ENCODE measurements around the gene ZCWPW2.

ZCWPW2 gene

DNA sequence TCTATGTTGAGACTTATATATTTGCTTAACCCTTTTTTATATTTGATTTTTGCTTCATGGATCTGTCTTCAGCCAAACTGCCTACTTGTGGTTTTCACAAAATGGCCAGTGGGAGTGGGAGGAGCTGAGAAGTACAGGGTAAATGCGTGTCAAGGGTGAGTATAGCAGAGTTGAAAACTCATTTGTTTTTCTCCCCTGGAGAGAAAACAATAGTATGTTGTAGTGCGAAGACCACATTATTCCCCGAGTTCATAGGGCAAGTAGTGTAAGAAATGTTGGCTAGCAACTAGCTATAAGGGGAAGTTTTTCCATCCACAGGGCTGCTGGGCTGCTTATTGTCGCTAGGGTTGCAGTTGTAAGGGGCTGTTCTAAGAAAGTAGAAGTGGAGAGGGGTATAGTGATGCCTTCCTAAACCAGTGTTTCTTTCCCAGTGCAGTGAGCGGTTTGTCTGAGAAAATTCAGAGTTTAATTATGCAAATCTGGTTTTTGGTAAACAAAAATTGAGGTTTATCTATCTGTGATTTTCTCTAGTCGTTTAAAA is 153.9 kb downstream of the ZCWPW2 start:
- TF ChIP-seq, protein P1, sequence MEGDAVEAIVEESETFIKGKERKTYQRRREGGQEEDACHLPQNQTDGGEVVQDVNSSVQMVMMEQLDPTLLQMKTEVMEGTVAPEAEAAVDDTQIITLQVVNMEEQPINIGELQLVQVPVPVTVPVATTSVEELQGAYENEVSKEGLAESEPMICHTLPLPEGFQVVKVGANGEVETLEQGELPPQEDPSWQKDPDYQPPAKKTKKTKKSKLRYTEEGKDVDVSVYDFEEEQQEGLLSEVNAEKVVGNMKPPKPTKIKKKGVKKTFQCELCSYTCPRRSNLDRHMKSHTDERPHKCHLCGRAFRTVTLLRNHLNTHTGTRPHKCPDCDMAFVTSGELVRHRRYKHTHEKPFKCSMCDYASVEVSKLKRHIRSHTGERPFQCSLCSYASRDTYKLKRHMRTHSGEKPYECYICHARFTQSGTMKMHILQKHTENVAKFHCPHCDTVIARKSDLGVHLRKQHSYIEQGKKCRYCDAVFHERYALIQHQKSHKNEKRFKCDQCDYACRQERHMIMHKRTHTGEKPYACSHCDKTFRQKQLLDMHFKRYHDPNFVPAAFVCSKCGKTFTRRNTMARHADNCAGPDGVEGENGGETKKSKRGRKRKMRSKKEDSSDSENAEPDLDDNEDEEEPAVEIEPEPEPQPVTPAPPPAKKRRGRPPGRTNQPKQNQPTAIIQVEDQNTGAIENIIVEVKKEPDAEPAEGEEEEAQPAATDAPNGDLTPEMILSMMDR (IDR thresholded peaks at IDR 0.05; ENCODE audit: control insufficient read depth, insufficient read depth, low read depth, low read length, missing control alignments): no peak
- H3K4me3 ChIP-seq (ENCODE audit: control insufficient read depth, low read depth, low read length): no peak overlapping the region
- DNase-seq (ENCODE audit: low read depth): no peak

- TF ChIP-seq, protein P1 (IDR thresholded peaks at IDR 0.05; ENCODE audit: control insufficient read depth, insufficient read depth, low read depth, low read length, missing control alignments): no peak
- H3K4me3 ChIP-seq (ENCODE audit: control insufficient read depth, low read depth, low read length): no peak overlapping the region
- DNase-seq (ENCODE audit: low read depth): no peak
These were observed 156.5 kb downstream of the ZCWPW2 start for GRCh38 chr3:28504976-28505375.

DNA sequence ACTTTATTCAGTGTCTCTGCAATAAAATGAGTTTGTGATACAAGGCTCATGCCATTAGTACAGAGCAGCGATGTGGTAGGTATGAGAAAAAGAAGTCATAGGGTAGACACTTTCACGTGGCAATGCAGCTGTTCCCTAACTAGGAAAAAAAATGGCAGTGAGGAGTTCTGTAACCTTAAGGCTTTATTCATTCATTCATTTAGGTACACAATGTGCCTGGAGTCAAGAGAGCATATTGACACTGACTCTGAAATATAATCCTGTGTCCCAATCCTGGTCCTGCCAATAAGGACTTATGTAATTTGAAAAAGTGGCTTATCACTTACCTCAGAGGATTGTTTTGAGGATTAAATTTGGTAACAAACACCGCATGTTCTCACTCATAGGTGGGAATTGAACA is 173.1 kb downstream of the ZCWPW2 start:
- TF ChIP-seq, protein P1 (IDR thresholded peaks at IDR 0.05; ENCODE audit: control insufficient read depth, insufficient read depth, low read depth, low read length, missing control alignments): no peak
- DNase-seq (ENCODE audit: low read depth): no peak

DNA sequence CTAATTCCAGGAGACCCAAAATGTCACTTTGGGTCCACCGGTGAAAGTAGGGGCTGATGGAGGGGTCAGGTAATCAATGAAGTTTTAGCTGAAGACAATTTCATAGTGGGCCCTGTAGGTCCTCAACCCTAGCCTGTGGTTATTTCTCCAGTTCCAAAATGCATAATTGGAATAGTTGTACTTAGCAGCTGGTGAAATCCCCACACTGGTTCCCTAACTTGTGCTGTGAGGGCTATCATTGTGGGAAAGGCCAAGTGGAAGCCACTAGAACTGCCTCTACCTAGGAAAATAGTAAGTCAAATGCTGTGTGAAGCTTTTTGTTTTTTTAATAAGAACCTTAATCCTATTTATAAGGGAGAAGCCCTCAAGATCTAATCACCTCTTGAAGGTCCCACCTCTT is 193.8 kb downstream of the ZCWPW2 start:
- H3K4me3 ChIP-seq (ENCODE audit: control insufficient read depth, low read depth, low read length): no peak overlapping the region
- TF ChIP-seq, protein P1 (IDR thresholded peaks at IDR 0.05; ENCODE audit: control insufficient read depth, insufficient read depth, low read depth, low read length, missing control alignments): no peak
- no peak for DNase-seq (ENCODE audit: low read depth)

More for the DNA sequence above, 173.1 kb downstream of the ZCWPW2 start:
- H3K4me3 ChIP-seq (ENCODE audit: control insufficient read depth, low read depth, low read length): no peak overlapping the region

GRCh38 chr3:28544236-28544635 is 195.7 kb downstream of the ZCWPW2 start:
- TF ChIP-seq, protein P1 (IDR thresholded peaks at IDR 0.05; ENCODE audit: control insufficient read depth, insufficient read depth, low read depth, low read length, missing control alignments): no peak
- H3K4me3 ChIP-seq (ENCODE audit: control insufficient read depth, low read depth, low read length): no peak overlapping the region
- DNase-seq (ENCODE audit: low read depth): no peak

DNA sequence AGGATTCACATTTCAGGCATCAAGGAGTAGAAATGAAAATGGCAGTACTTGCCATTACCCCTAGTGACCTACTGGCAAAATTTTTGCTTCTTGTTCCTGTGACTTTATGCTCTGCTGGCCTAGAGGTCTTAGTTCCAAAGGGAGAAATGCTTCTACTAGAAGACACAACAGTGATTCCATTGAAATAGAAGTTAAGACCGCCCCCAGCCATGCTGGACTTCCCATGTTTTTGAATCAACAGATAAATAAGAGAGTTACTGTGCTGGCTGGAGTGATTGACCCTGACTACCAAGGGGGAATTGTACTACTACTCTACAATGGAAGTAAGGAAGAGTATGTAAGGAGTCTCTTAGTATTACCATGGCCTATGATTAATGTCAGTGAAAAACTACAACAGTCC is 196.3 kb downstream of the ZCWPW2 start:
- no peak for DNase-seq (ENCODE audit: low read depth)
- no peak overlapping the region for H3K4me3 ChIP-seq (ENCODE audit: control insufficient read depth, low read depth, low read length)
- TF ChIP-seq, protein P1 (IDR thresholded peaks at IDR 0.05; ENCODE audit: control insufficient read depth, insufficient read depth, low read depth, low read length, missing control alignments): no peak

GRCh38 chr3:28547677-28548076 is 199.2 kb downstream of the ZCWPW2 start:
- no peak overlapping the region for H3K4me3 ChIP-seq (ENCODE audit: control insufficient read depth, low read depth, low read length)
- TF ChIP-seq, protein P1 (IDR thresholded peaks at IDR 0.05; ENCODE audit: control insufficient read depth, insufficient read depth, low read depth, low read length, missing control alignments): no peak
- DNase-seq (ENCODE audit: low read depth): no peak
